ENCODE measurements around the gene UQCR10. TPM values are rescaled to one million over a fixed set of nuclear protein-coding genes. Genes with fewer than 3 reads are reported as not detected.

The UQCR10 gene
- total and polyA plus RNA-seq, 9 donors = 24.2 to 93.1 (median 56.4) TPM

GRCh38 chr22:29813126-29813525 lies 46.0 kb downstream of the UQCR10 start:
- H3K36me3 ChIP-seq = no peaks in the 10 kb centered on the region
- intact Hi-C loops (cut with DNase I) = no loop called here

GRCh38 chr22:29813563-29813962 lies 46.4 kb downstream of the UQCR10 start:
- intact Hi-C loops (cut with DNase I) = no loop called here
- no peak for DNase-seq

More at GRCh38 chr22:29813126-29813525, 46.0 kb downstream of the UQCR10 start:
- H3K27me3 ChIP-seq = no peaks in the 10 kb centered on the region
- H3K4me1 ChIP-seq (ENCODE audit: insufficient read depth) = no peaks in the 10 kb centered on the region
- TF ChIP-seq POLR2A (IDR thresholded peaks at IDR 0.05) (no peak), EP300 (IDR thresholded peaks at IDR 0.05) (no peak), CTCF (IDR thresholded peaks at IDR 0.05) (no peak)
- no peak for DNase-seq
- no peaks in the 10 kb centered on the region for H3K9me3 ChIP-seq
- no peak overlapping the region for H3K27ac ChIP-seq
- H3K4me3 ChIP-seq = no peak overlapping the region
- 91 to 93% (median 91%) methylated on average over 8 of the region's 8 CpGs for WGBS, 3 donors

GRCh38 chr22:29814003-29814402 lies 46.8 kb downstream of the UQCR10 start:
- TF ChIP-seq CTCF (IDR thresholded peaks at IDR 0.05) (no peak), EP300 (IDR thresholded peaks at IDR 0.05) (no peak), POLR2A (IDR thresholded peaks at IDR 0.05) (no peak)
- Histone ChIP-seq H3K36me3 (no peaks in the 10 kb centered on the region), H3K9me3 (no peaks in the 10 kb centered on the region), H3K27ac (no peak overlapping the region), H3K27me3 (no peaks in the 10 kb centered on the region), H3K4me3 (no peak overlapping the region), H3K4me1 (ENCODE audit: insufficient read depth) (no peaks in the 10 kb centered on the region)
- no peak for DNase-seq
- intact Hi-C loops (cut with DNase I) = no loop called here
- WGBS, 3 donors = 83 to 91% (median 84%) methylated on average over 5 of the region's 5 CpGs

More at GRCh38 chr22:29813563-29813962, 46.4 kb downstream of the UQCR10 start:
- Histone ChIP-seq H3K27ac (no peak overlapping the region), H3K9me3 (no peaks in the 10 kb centered on the region), H3K4me3 (no peak overlapping the region), H3K36me3 (no peaks in the 10 kb centered on the region), H3K4me1 (ENCODE audit: insufficient read depth) (no peaks in the 10 kb centered on the region), H3K27me3 (no peaks in the 10 kb centered on the region)
- WGBS, 3 donors = 71 to 83% (median 72%) methylated on average over 3 of the region's 3 CpGs
- TF ChIP-seq EP300 (IDR thresholded peaks at IDR 0.05) (no peak), CTCF (IDR thresholded peaks at IDR 0.05) (no peak), POLR2A (IDR thresholded peaks at IDR 0.05) (no peak)

- no peaks in the 10 kb centered on the region for H3K36me3 ChIP-seq
- H3K27me3 ChIP-seq = no peaks in the 10 kb centered on the region
- H3K4me3 ChIP-seq = no peak overlapping the region
- no peaks in the 10 kb centered on the region for H3K4me1 ChIP-seq (ENCODE audit: insufficient read depth)
- DNase-seq = no peak
- whole genome bisulfite sequencing, 3 donors = 50 to 54% (median 53%) methylated on average over 4 of the region's 4 CpGs
- no peak overlapping the region for H3K27ac ChIP-seq
- TF ChIP-seq EP300 (IDR thresholded peaks at IDR 0.05) = no peak
- no peak for TF ChIP-seq POLR2A (IDR thresholded peaks at IDR 0.05)
- TF ChIP-seq CTCF (IDR thresholded peaks at IDR 0.05) = no peak
- intact Hi-C loops (cut with DNase I) = no loop called here
- H3K9me3 ChIP-seq = no peaks in the 10 kb centered on the region
Observed at GRCh38 chr22:29815580-29815979, 48.4 kb downstream of the UQCR10 start.
